ENCODE measurements around the gene SAE1. TPM values are rescaled to one million over a fixed set of nuclear protein-coding genes. Genes with fewer than 3 reads are reported as not detected.

SAE1 gene
- total RNA-seq, 1 experiment from 2014 or later = 251 TPM

DNA sequence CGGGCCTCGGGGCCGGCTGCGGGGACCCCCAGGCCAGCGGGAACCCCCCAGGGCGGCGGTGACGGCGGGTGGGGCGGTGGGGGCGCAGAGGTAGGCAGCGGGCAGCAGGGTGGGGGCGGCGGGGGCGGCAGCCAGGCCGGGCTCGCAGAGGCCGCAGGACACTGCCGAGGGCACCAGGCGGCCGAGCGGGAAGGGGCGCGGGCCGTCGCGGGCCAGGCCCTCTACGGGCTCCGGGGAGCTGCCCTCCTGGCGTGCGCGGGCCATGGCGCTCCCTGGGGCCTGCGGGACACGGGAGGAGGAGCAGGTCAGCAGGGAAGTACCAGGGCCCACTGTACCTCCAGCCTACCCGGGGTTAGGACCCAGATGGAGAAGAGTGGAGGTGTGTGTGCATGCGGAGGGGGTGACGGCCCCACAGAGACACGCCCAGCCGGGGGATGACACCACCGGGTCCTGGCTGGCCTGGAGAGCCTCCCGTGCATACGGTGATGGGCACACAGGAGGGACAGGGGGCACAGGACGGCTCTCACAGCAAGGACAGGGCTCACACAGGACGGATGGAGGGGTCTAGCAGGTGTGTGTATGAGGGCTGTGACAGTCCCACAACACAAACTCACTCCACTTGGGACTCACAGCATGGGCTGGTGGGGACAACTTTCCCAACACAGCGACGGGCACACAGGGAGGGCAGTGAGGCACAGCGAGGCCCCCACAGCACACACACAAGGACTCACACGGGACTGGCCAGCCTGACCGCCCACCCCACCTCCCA is 97.7 kb downstream of the SAE1 start:
- 0 out of 2 replicates have a peak, but pooled peaks cover 2% of the 10 kb centered on the region for H3K36me3 ChIP-seq (ENCODE audit: control insufficient read depth, insufficient read depth, low read length)
- Mint-ChIP-seq H3K27ac (ENCODE audit: unreplicated experiment) (no peak overlapping the region), H3K27me3 (ENCODE audit: insufficient read depth, unreplicated experiment) (no peaks in the 10 kb centered on the region), H3K4me3 (ENCODE audit: unreplicated experiment) (no peak overlapping the region), H3K4me1 (ENCODE audit: low read depth, unreplicated experiment) (peaks cover 21% of the 10 kb centered on the region), H3K9me3 (ENCODE audit: unreplicated experiment) (no peaks in the 10 kb centered on the region), H3K36me3 (ENCODE audit: insufficient read depth, unreplicated experiment) (peaks cover 33% of the 10 kb centered on the region)
- H3K4me1 ChIP-seq = peaks cover 41% of the 10 kb centered on the region
- peak overlapping the region; percentile 61 for H3K4me3 ChIP-seq (ENCODE audit: low read depth, low read length)
- no peaks in the 10 kb centered on the region for H3K27me3 ChIP-seq (replicated peaks; ENCODE audit: control insufficient read depth, insufficient read depth, low read length)
- TF ChIP-seq, protein P1, sequence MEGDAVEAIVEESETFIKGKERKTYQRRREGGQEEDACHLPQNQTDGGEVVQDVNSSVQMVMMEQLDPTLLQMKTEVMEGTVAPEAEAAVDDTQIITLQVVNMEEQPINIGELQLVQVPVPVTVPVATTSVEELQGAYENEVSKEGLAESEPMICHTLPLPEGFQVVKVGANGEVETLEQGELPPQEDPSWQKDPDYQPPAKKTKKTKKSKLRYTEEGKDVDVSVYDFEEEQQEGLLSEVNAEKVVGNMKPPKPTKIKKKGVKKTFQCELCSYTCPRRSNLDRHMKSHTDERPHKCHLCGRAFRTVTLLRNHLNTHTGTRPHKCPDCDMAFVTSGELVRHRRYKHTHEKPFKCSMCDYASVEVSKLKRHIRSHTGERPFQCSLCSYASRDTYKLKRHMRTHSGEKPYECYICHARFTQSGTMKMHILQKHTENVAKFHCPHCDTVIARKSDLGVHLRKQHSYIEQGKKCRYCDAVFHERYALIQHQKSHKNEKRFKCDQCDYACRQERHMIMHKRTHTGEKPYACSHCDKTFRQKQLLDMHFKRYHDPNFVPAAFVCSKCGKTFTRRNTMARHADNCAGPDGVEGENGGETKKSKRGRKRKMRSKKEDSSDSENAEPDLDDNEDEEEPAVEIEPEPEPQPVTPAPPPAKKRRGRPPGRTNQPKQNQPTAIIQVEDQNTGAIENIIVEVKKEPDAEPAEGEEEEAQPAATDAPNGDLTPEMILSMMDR (IDR thresholded peaks at IDR 0.05; ENCODE audit: insufficient read depth in 1 of 2, low read depth in 1 of 2, low read length in 1 of 2, severe bottlenecking in 1 of 2, unreplicated experiment in 1 of 2) = no peak
- BruUV-seq (replicated peaks) = no TSS peak
- POLR2A ChIA-PET = interaction anchor here (0.6 to 3.9 kb wide), 3 partner anchors 15 to 28 kb away, joined by 3 to 55 read pairs (median 3); partner anchors contain the start of gene CCDC9
- H3K9me3 ChIP-seq = no peaks in the 10 kb centered on the region
- peak; percentile 67 to 73 for DNase-seq
- CTCF ChIA-PET = interaction anchor here (4.1 kb wide), 1 partner anchor 16 kb away, joined by 64 read pairs; no protein-coding TSS in a partner anchor
- intact Hi-C loops (cut with micrococcal nuclease; ENCODE audit: unreplicated experiment) = loop anchor here (1.0 kb wide), 1 partner anchor 16 kb away; no protein-coding TSS in a partner anchor

DNA sequence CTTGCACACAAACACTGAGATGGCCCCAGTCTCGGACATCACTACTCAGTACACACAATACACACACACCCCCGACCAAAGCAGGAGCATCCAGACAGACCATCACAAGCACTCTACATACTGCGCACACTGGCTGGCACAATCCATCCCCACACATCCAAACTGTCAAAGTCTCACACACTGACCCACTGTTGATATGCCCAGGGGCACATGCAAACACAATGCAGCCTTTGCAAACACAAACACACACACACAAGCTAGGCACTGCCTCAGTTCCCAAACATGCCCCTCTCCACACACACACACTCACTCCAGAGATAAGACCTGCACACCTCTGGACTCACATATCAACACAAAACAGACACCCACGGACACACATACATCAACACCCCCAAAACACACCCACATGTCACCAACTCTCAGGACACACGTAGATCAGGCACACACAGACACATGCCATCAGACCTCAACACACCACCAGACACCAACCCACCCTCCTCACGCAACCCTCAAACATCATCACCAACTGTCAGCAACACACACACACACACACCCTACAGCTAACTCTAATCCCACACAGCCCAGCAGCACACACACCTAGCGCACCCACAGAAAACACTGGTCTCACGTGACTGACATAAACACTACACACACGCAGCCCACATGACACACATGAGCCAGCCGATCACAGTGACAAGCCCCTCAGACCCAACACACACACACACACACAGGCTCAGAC is 98.5 kb downstream of the SAE1 start:
- H3K9me3 ChIP-seq = no peaks in the 10 kb centered on the region

DNA sequence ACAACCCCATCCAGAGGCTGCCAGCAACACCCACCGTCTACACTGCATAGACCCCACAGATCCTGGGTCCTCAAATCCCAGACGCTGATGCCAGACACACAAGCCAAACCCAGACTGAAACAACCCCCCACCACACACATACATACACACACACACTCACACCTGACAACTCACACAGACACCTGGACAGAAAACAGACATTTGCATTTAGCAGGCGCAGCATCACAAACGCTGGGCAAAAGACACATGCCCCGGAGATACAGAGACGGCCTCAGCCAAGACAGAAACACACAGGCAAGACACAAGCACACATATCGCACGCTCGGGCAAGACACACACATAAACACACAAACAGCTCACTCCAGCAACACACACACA is 99.0 kb downstream of the SAE1 start:
- TF ChIP-seq, protein P1 (IDR thresholded peaks at IDR 0.05; ENCODE audit: insufficient read depth in 1 of 2, low read depth in 1 of 2, low read length in 1 of 2, severe bottlenecking in 1 of 2, unreplicated experiment in 1 of 2) = no peak
- H3K36me3 ChIP-seq (ENCODE audit: control insufficient read depth, insufficient read depth, low read length) = no peaks in the 10 kb centered on the region
- no peak for DNase-seq
- no peaks in the 10 kb centered on the region for H3K27me3 Mint-ChIP-seq (ENCODE audit: insufficient read depth, unreplicated experiment)
- peaks cover 21% of the 10 kb centered on the region for H3K4me1 Mint-ChIP-seq (ENCODE audit: low read depth, unreplicated experiment)
- H3K9me3 Mint-ChIP-seq (ENCODE audit: unreplicated experiment) = no peaks in the 10 kb centered on the region
- no peaks in the 10 kb centered on the region for H3K9me3 ChIP-seq
- ChIA-PET CTCF (interaction anchor here (1.0 kb wide), 1 partner anchor 14 kb away, joined by 3 read pairs; no protein-coding TSS in a partner anchor), POLR2A (no interaction called here)
- no peak overlapping the region for H3K4me3 Mint-ChIP-seq (ENCODE audit: unreplicated experiment)
- H3K36me3 Mint-ChIP-seq (ENCODE audit: insufficient read depth, unreplicated experiment) = peaks cover 33% of the 10 kb centered on the region
- BruUV-seq (replicated peaks) = TSS peak; percentile 51
- intact Hi-C loops (cut with micrococcal nuclease; ENCODE audit: unreplicated experiment) = no loop called here
- no peak overlapping the region for H3K27ac Mint-ChIP-seq (ENCODE audit: unreplicated experiment)
- H3K4me3 ChIP-seq (ENCODE audit: low read depth, low read length) = peak overlapping the region; percentile 96
- peaks cover 41% of the 10 kb centered on the region for H3K4me1 ChIP-seq
- H3K27me3 ChIP-seq (replicated peaks; ENCODE audit: control insufficient read depth, insufficient read depth, low read length) = no peaks in the 10 kb centered on the region

More for the DNA sequence above, 98.5 kb downstream of the SAE1 start:
- Histone ChIP-seq H3K4me1 (peaks cover 41% of the 10 kb centered on the region), H3K27me3 (replicated peaks; ENCODE audit: control insufficient read depth, insufficient read depth, low read length) (no peaks in the 10 kb centered on the region), H3K4me3 (ENCODE audit: low read depth, low read length) (peak overlapping the region; percentile 96), H3K36me3 (ENCODE audit: control insufficient read depth, insufficient read depth, low read length) (no peaks in the 10 kb centered on the region)
- TF ChIP-seq, protein P1 (IDR thresholded peaks at IDR 0.05; ENCODE audit: insufficient read depth in 1 of 2, low read depth in 1 of 2, low read length in 1 of 2, severe bottlenecking in 1 of 2, unreplicated experiment in 1 of 2) = no peak
- Mint-ChIP-seq H3K27me3 (ENCODE audit: insufficient read depth, unreplicated experiment) (no peaks in the 10 kb centered on the region), H3K4me3 (ENCODE audit: unreplicated experiment) (no peak overlapping the region), H3K27ac (ENCODE audit: unreplicated experiment) (no peak overlapping the region), H3K9me3 (ENCODE audit: unreplicated experiment) (no peaks in the 10 kb centered on the region), H3K36me3 (ENCODE audit: insufficient read depth, unreplicated experiment) (peaks cover 33% of the 10 kb centered on the region), H3K4me1 (ENCODE audit: low read depth, unreplicated experiment) (peaks cover 21% of the 10 kb centered on the region)
- no peak for DNase-seq
- intact Hi-C loops (cut with micrococcal nuclease; ENCODE audit: unreplicated experiment) = loop anchor here (1.0 kb wide), 1 partner anchor 15 kb away; no protein-coding TSS in a partner anchor
- no TSS peak for BruUV-seq (replicated peaks)
- CTCF ChIA-PET = interaction anchor here (1.0 to 4.1 kb wide), 2 partner anchors 15 kb away, joined by 3 to 64 read pairs; no protein-coding TSS in a partner anchor
- POLR2A ChIA-PET = no interaction called here

All from Caco-2 (cell line).